Measurements from ENCODE around the gene AK6.

- TF ChIP-seq TAF1 (IDR thresholded peaks at IDR 0.05; ENCODE audit: borderline replicate concordance, low read depth, low read length) (no peak), POLR2AphosphoS5 (IDR thresholded peaks at IDR 0.05; ENCODE audit: low read depth, low read length) (peak; percentile 47; the same call in 1 of the 2 replicates)
These were observed 5.7 kb upstream of the AK6 start for GRCh38 chr5:69374911-69375446.
